OCI-LY1 (cell line): ENCODE measurements around the gene NOX3.

Source experiments
- H2AFZ ChIP-seq: fragments of 200-600 bp; sonication (generic), shearing (Covaris generic); 2 replicates; pipeline ENCODE4 v1.6.0; 2014; ENCODE audit warnings: antibody characterized with exemption, mild to moderate bottlenecking, low read length
- H3F3A ChIP-seq: fragments of 200-600 bp; sonication (generic), shearing (Covaris generic); 2 replicates; pipeline ENCODE4 v1.6.0; 2014; ENCODE audit warnings: mild to moderate bottlenecking, antibody characterized with exemption, low read length, moderate library complexity; ENCODE audit not compliant: insufficient read depth
- H3K27ac ChIP-seq: fragments of 200-600 bp; sonication (generic); 2 replicates; pipeline ENCODE4 v1.5.1; 2014; ENCODE audit warnings: low read length, mixed run types, mild to moderate bottlenecking, low read depth; ENCODE audit not compliant: poor library complexity, severe bottlenecking
- H3K27me3 ChIP-seq: fragments of 200-600 bp; sonication (generic); 2 replicates; pipeline ENCODE4 v1.6.0; 2014; ENCODE audit warnings: antibody characterized with exemption, mild to moderate bottlenecking, low read length, moderate library complexity; ENCODE audit not compliant: insufficient read depth
- H3K36me3 ChIP-seq: fragments of 200-600 bp; sonication (generic); 2 replicates; pipeline ENCODE4 v1.6.1; 2014; ENCODE audit warnings: mild to moderate bottlenecking, antibody characterized with exemption, low read length, moderate library complexity, mixed read lengths; ENCODE audit not compliant: insufficient read depth
- H3K4me1 ChIP-seq: fragments of 200-600 bp; sonication (generic); 2 replicates; pipeline ENCODE4 v1.5.1; 2014; ENCODE audit warnings: mild to moderate bottlenecking, low read length, moderate library complexity; ENCODE audit not compliant: insufficient read depth, severe bottlenecking
- H3K4me2 ChIP-seq: fragments of 200-600 bp; sonication (generic), shearing (Covaris generic); 2 replicates; pipeline ENCODE4 v1.6.1; 2014; ENCODE audit warnings: low read length
- H3K4me3 ChIP-seq: fragments of 200-600 bp; sonication (generic); 2 replicates; pipeline ENCODE4 v1.5.1; 2014; ENCODE audit warnings: low read length, low read depth, mild to moderate bottlenecking, mixed read lengths; ENCODE audit not compliant: poor library complexity, severe bottlenecking
- H3K79me2 ChIP-seq: fragments of 200-600 bp; shearing (Covaris generic); 2 replicates; pipeline ENCODE4 v1.6.1; 2016; ENCODE audit warnings: mixed run types, low read length, mixed read lengths; ENCODE audit not compliant: insufficient read depth
- H3K9ac ChIP-seq: fragments of 200-600 bp; sonication (generic), shearing (Covaris generic); 2 replicates; pipeline ENCODE4 v1.6.1; 2014; ENCODE audit warnings: mild to moderate bottlenecking, low read length, mixed read lengths
- H3K9me2 ChIP-seq: fragments of 200-600 bp; sonication (generic), shearing (Covaris generic); 2 replicates; pipeline ENCODE4 v1.6.1; 2014; ENCODE audit warnings: low read depth, mild to moderate bottlenecking, low read length, mixed read lengths
- H3K9me3 ChIP-seq: fragments of 200-600 bp; shearing (Covaris generic); 2 replicates; pipeline ENCODE4 v1.6.1; 2014; ENCODE audit warnings: low read length, mixed read lengths
- H4K20me1 ChIP-seq: fragments of 200-600 bp; sonication (generic), shearing (Covaris generic); 2 replicates; pipeline ENCODE4 v1.6.0; 2016; ENCODE audit warnings: mild to moderate bottlenecking, low read length; ENCODE audit not compliant: insufficient read depth
- CTCF ChIP-seq: fragments of 200-600 bp; sonication (generic), shearing (Covaris generic); IDR thresholded peaks from 2 replicates; pipeline ENCODE4 v1.5.1; 2017; ENCODE audit warnings: mild to moderate bottlenecking, antibody characterized with exemption, low read length, moderate library complexity, mixed read lengths
- EZH2 ChIP-seq: fragments of 200-600 bp; sonication (generic), shearing (Covaris generic); IDR thresholded peaks from 2 replicates; pipeline ENCODE4 v1.8.0; 2017; ENCODE audit warnings: borderline replicate concordance, mixed run types, mild to moderate bottlenecking, antibody characterized with exemption, low read length, moderate library complexity, mixed read lengths

NOX3 gene

GRCh38 chr6:155495011-155495768, 39.6 kb upstream of the NOX3 start:
- Histone ChIP-seq H3K4me1 (peaks cover 25% of the 10 kb centered on the region), H2AFZ (peak overlapping the region; percentile 8; the same call in 1 of the 2 replicates), H3K79me2 (no peaks in the 10 kb centered on the region)

GRCh38 chr6:155493694-155494143, 38.1 kb upstream of the NOX3 start:
- Histone ChIP-seq H4K20me1 (no peaks in the 10 kb centered on the region), H2AFZ (0 out of 2 replicates have a peak overlapping the region, but pooled peaks have one; percentile 42), H3K79me2 (no peaks in the 10 kb centered on the region), H3K27me3 (no peaks in the 10 kb centered on the region), H3K36me3 (no peaks in the 10 kb centered on the region; the same call in 1 of the 2 replicates), H3K9ac (no peak overlapping the region), H3K4me3 (no peak overlapping the region), H3K9me2 (no peaks in the 10 kb centered on the region), H3K27ac (no peak overlapping the region), H3K4me1 (peaks cover 25% of the 10 kb centered on the region), H3F3A (no peaks in the 10 kb centered on the region), H3K9me3 (no peaks in the 10 kb centered on the region), H3K4me2 (no peak overlapping the region)
- no peak for TF ChIP-seq EZH2
- no peak for TF ChIP-seq CTCF

More at GRCh38 chr6:155495011-155495768, 39.6 kb upstream of the NOX3 start:
- Histone ChIP-seq H3K9me2 (no peaks in the 10 kb centered on the region), H3K36me3 (no peaks in the 10 kb centered on the region; the same call in 1 of the 2 replicates), H3K27ac (no peak overlapping the region), H3K4me3 (no peak overlapping the region), H3K9me3 (no peaks in the 10 kb centered on the region), H3K9ac (no peak overlapping the region), H3K4me2 (no peak overlapping the region), H3K27me3 (no peaks in the 10 kb centered on the region), H4K20me1 (no peaks in the 10 kb centered on the region), H3F3A (no peaks in the 10 kb centered on the region)
- TF ChIP-seq EZH2 = no peak
- TF ChIP-seq CTCF = peak; percentile 47

- TF ChIP-seq EZH2 (no peak), CTCF (no peak)
- no peak overlapping the region for H3K4me3 ChIP-seq
- no peaks in the 10 kb centered on the region for H4K20me1 ChIP-seq
- peaks cover 25% of the 10 kb centered on the region for H3K4me1 ChIP-seq
- H3K4me2 ChIP-seq = no peak overlapping the region
- no peak overlapping the region for H3K27ac ChIP-seq
- no peaks in the 10 kb centered on the region for H3K27me3 ChIP-seq
- no peak overlapping the region for H2AFZ ChIP-seq
- no peaks in the 10 kb centered on the region for H3F3A ChIP-seq
- no peaks in the 10 kb centered on the region for H3K9me3 ChIP-seq
- H3K36me3 ChIP-seq = no peaks in the 10 kb centered on the region; the same call in 1 of the 2 replicates
- no peak overlapping the region for H3K9ac ChIP-seq
- H3K9me2 ChIP-seq = no peaks in the 10 kb centered on the region
- no peaks in the 10 kb centered on the region for H3K79me2 ChIP-seq
Observed at GRCh38 chr6:155493026-155493693, 37.5 kb upstream of the NOX3 start.
